MCF 10A (cell line): Measurements from ENCODE around the gene MYZAP. TPM values are rescaled to one million over a fixed set of nuclear protein-coding genes. Genes with fewer than 3 reads are reported as not detected.

Experiments
- BruUV-seq: library from RNA; stranded (reverse); fragments of 400-500 nt; replicated peaks from 2 replicates; lab custom pipeline; 2021; lab: Mats Ljungman, UMichigan
- CTCF ChIA-PET: fragments of 300-600 bp; sonication (Branson Sonifier 250); formaldehyde crosslinking; extraction: SDS; loops from one replicate; lab custom pipeline; 2021; ENCODE audit warnings: antibody characterized with exemption, inconsistent platforms; lab: Yijun Ruan, JAX
- POLR2A ChIA-PET: fragments of 300-600, 350-650 bp; sonication (Branson Sonifier 250); formaldehyde crosslinking; extraction: SDS; loops from one replicate; lab custom pipeline; 2020; ENCODE audit warnings: antibody characterized with exemption, inconsistent platforms; lab: Yijun Ruan, JAX
- DNase-seq: peaks from one replicate; pipeline ENCODE4 v3.0.0-alpha.2; 2018; ENCODE audit not compliant: unreplicated experiment
- H3K27ac Mint-ChIP-seq: one replicate; pipeline ENCODE4 v1.8.0; 2022; ENCODE audit warnings: mild to moderate bottlenecking, low read depth, mixed read lengths; ENCODE audit not compliant: unreplicated experiment
- H3K27me3 Mint-ChIP-seq: one replicate; pipeline ENCODE4 v1.8.0; 2022; ENCODE audit warnings: mixed read lengths; ENCODE audit not compliant: insufficient read depth, unreplicated experiment
- H3K36me3 Mint-ChIP-seq: one replicate; pipeline ENCODE4 v1.8.0; 2022; ENCODE audit warnings: mild to moderate bottlenecking, moderate library complexity, mixed read lengths; ENCODE audit not compliant: insufficient read depth, unreplicated experiment
- H3K4me1 Mint-ChIP-seq: one replicate; pipeline ENCODE4 v1.8.0; 2022; ENCODE audit warnings: mixed read lengths; ENCODE audit not compliant: insufficient read depth, unreplicated experiment
- H3K4me3 Mint-ChIP-seq: one replicate; pipeline ENCODE4 v1.8.0; 2022; ENCODE audit warnings: mild to moderate bottlenecking, moderate library complexity, mixed read lengths; ENCODE audit not compliant: unreplicated experiment
- H3K9me3 Mint-ChIP-seq: one replicate; pipeline ENCODE4 v1.8.0; 2022; ENCODE audit warnings: mixed read lengths; ENCODE audit not compliant: unreplicated experiment
- CTCF ChIP-seq: fragments of 200-600 bp; IDR thresholded peaks from one replicate; pipeline ENCODE4 v1.8.0; 2022; ENCODE audit warnings: antibody characterized with exemption, mild to moderate bottlenecking; ENCODE audit not compliant: unreplicated experiment
- intact Hi-C: fragments of 100-400 bp; cut with micrococcal nuclease; formaldehyde crosslinking; loops from 2 replicates; pipeline ENCODE4 v1.14.1; 2022
- total RNA-seq: library from RNA; stranded (reverse); gene quantifications from 2 replicates; pipeline ENCODE4 v1.2.3, GENCODE V29; 2022

Gene MYZAP
- total RNA-seq, 1 experiment from 2014 or later, result 1.3 TPM

DNA sequence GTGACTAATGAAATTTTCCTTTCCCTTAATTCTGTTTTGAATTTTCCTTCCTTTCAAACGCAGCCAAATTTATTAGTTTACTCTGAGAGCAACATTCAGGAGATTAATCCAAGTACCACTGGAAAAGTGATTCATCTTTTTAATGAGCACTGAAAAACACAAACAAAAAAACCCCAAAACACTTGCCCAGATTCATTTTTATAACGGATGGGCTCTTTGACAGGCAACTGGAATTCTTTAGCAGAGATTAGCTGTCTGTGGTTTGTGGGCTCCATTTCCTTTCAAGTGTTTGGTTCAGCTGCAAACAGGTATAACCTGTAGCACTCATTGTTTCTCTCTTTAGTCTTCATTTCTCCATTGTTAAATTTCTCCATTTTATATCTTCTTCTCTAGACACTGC is 111.7 kb downstream of the MYZAP start:
- BruUV-seq, result no TSS peak
- Mint-ChIP-seq H3K4me3 (no peak overlapping the region), H3K27me3 (no peaks in the 10 kb centered on the region), H3K9me3 (no peaks in the 10 kb centered on the region), H3K27ac (no peak overlapping the region), H3K36me3 (no peaks in the 10 kb centered on the region), H3K4me1 (peaks cover 19% of the 10 kb centered on the region)
- TF ChIP-seq CTCF, result no peak
- POLR2A ChIA-PET, result interaction anchor here (0.9 to 2.0 kb wide), 3 partner anchors 9 to 22 kb away, joined by 3 to 9 read pairs (median 3); no protein-coding TSS in a partner anchor
- CTCF ChIA-PET, result interaction anchor here (0.9 to 1.4 kb wide), 2 partner anchors 29 to 158 kb away, joined by 3 read pairs; no protein-coding TSS in a partner anchor
- no peak for DNase-seq
- intact Hi-C loops, result no loop called here

DNA sequence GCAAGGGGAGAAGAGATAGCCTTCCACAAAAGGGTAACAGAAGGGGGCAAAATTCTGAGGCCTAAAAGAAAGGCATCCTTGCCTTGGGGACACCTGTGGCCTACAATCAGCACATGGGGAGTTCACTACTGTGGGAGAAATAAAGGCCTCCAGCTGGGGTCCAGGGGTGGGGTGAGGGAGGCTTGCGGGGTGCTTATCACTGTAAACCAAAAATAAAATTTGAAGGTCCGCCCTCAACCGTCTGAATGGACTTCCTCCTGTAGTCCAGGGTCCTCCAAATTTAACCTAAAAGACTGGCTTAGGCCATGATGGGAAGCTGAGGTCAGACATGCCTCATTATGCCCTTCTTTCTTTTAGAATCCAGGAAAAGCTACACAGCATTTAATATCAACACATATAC is 112.7 kb downstream of the MYZAP start:
- peaks cover 18% of the 10 kb centered on the region for H3K4me1 Mint-ChIP-seq
- ChIA-PET CTCF (interaction anchor here (1.4 kb wide), 1 partner anchor 28 kb away, joined by 3 read pairs; no protein-coding TSS in a partner anchor), POLR2A (interaction anchor here (0.6 to 4.5 kb wide), 4 partner anchors 8 to 37 kb away, joined by 3 to 45 read pairs (median 4); no protein-coding TSS in a partner anchor)
- BruUV-seq, result no TSS peak
- H3K27me3 Mint-ChIP-seq, result no peaks in the 10 kb centered on the region
- TF ChIP-seq CTCF, result no peak
- no peak overlapping the region for H3K4me3 Mint-ChIP-seq
- intact Hi-C loops, result no loop called here
- H3K9me3 Mint-ChIP-seq, result no peaks in the 10 kb centered on the region
- no peak for DNase-seq
- no peak overlapping the region for H3K27ac Mint-ChIP-seq
- peaks cover 8% of the 10 kb centered on the region for H3K36me3 Mint-ChIP-seq

DNA sequence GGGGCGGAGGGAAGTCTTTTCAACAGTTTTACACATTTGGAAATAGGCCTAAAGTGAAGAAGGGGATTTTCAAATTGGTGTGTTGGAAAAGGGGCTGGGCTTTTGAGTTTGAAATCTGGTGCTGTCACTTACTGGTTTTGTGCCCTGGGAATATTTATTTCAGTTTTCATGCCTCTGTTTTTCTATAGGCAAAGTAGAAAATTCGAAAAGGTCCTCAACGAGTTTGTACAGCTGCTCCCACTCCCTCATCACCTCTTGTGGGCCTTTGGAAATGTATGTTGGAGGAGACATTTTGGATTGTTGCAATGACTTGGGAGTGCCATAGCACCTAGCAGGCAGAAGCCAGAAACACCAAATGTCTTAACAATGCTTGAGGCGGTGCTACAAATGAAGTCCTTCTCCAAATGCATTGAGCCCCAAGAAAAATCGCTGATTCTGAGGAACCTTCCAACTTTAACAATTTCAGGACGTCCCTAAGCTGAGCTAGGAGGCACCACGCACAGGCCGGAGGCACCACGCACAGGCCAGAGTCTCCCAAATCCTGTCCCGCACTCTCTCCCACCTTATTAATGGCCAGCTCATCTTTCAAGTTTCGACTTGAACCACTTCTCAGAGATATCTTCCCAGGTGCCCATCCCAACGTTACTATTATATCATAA is 114.2 kb downstream of the MYZAP start:
- intact Hi-C loops, result loop anchor here (2.0 kb wide), 2 partner anchors 25 to 145 kb away; no protein-coding TSS in a partner anchor
- ChIA-PET POLR2A (interaction anchor here (0.6 to 4.5 kb wide), 23 partner anchors 10 to 1065 kb away, joined by 3 to 45 read pairs (median 5); partner anchors contain the start of gene MINDY2), CTCF (interaction anchor here (0.5 to 1.9 kb wide), 9 partner anchors 9 to 367 kb away, joined by 3 to 7 read pairs (median 4); no protein-coding TSS in a partner anchor)
- peaks cover 30% of the 10 kb centered on the region for H3K4me1 Mint-ChIP-seq
- no peaks in the 10 kb centered on the region for H3K27me3 Mint-ChIP-seq
- peaks cover 21% of the 10 kb centered on the region for H3K36me3 Mint-ChIP-seq
- no peak for DNase-seq
- TSS peak; percentile 69 for BruUV-seq
- TF ChIP-seq CTCF, result no peak
- H3K9me3 Mint-ChIP-seq, result no peaks in the 10 kb centered on the region
- peak overlapping the region; percentile 79 for H3K4me3 Mint-ChIP-seq
- H3K27ac Mint-ChIP-seq, result peak overlapping the region; percentile 63
